Measurements from ENCODE around the gene PRSS27. TPM values are rescaled to one million over a fixed set of nuclear protein-coding genes. Genes with fewer than 3 reads are reported as not detected.

The PRSS27 gene
- total RNA-seq, 4 donors from 2014 or later: 1.3 to 5.0 (median 2.0) TPM

DNA sequence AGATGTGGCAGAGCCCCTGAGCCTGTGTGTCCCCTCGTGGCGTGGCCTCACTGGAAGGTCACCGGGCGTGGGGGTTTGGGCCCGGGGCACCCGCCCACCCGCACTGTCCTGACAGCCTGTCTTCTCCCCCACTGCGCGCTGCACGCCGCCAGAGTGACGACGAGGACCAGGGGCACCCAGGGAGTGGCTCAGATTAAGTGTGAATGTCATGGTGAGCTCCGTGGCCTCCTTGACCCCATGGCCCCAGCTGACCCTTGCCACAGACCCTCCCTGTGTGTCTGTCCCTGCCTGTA, 15.1 kb downstream of the PRSS27 start:
- WGBS, 2 donors: 86 to 96% methylated on average over 9 to 13 of the region's 14 CpGs
- TF ChIP-seq, protein P1, sequence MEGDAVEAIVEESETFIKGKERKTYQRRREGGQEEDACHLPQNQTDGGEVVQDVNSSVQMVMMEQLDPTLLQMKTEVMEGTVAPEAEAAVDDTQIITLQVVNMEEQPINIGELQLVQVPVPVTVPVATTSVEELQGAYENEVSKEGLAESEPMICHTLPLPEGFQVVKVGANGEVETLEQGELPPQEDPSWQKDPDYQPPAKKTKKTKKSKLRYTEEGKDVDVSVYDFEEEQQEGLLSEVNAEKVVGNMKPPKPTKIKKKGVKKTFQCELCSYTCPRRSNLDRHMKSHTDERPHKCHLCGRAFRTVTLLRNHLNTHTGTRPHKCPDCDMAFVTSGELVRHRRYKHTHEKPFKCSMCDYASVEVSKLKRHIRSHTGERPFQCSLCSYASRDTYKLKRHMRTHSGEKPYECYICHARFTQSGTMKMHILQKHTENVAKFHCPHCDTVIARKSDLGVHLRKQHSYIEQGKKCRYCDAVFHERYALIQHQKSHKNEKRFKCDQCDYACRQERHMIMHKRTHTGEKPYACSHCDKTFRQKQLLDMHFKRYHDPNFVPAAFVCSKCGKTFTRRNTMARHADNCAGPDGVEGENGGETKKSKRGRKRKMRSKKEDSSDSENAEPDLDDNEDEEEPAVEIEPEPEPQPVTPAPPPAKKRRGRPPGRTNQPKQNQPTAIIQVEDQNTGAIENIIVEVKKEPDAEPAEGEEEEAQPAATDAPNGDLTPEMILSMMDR (IDR thresholded peaks at IDR 0.05): no peak
- TF ChIP-seq POLR2A (IDR thresholded peaks at IDR 0.05): no peak
- DNase-seq (ENCODE audit: low spot score in 2 of 2): no peak
- H3K4me3 ChIP-seq (ENCODE audit: low read depth, poor library complexity, severe bottlenecking): no peak overlapping the region
- intact Hi-C loops (cut with DNase I; ENCODE audit: low total_unique reads): no loop called here

DNA sequence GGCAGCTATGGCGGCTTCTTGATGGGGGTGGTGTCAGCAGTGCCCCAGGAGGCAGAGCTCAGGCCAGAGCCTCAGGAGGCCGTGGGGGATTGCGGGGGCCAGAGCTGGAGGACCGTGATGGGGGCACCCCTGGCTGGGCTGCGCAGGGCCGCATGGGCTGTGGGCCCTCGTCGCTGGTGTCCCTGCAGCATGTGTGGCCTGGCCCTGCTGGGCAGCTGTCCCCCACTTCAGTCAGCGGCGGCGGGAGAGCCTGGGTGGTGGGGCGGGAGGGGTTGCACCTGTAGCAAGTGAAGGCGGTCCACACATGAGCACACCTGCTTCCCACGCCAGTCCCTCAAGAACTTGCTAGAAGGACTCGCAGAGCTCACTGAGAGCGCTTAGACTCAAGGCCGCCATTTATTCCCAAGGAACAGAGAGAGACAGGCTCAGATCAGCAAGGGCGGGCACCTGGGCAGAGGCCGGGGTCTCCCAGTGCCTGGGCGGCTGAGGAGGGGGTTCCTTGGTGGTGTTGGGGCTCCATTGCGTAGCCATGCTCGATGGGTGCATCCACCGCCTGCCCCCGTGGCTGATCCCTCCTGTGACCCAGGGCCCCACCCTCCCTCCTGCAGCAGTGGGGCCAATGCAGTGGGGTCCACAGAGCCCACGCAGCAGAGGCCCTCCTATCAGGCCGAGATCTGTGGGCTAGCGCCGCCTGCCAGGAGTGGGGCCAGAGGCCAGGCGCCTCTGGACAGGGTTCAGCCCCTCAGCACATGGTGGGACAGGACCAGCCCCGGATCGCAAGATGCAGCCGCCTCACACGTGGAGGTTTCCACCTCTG, 15.7 kb downstream of the PRSS27 start:
- DNase-seq (ENCODE audit: low spot score in 2 of 2): no peak
- no peak overlapping the region for H3K4me3 ChIP-seq (ENCODE audit: low read depth, poor library complexity, severe bottlenecking)
- TF ChIP-seq, protein P1 (IDR thresholded peaks at IDR 0.05): no peak
- no peak for TF ChIP-seq POLR2A (IDR thresholded peaks at IDR 0.05)
- intact Hi-C loops (cut with DNase I; ENCODE audit: low total_unique reads): no loop called here
- WGBS, 2 donors: 94 to 96% methylated on average over 18 to 32 of the region's 33 CpGs

- no peak overlapping the region for H3K4me3 ChIP-seq (ENCODE audit: low read depth, poor library complexity, severe bottlenecking)
- intact Hi-C loops (cut with DNase I; ENCODE audit: low total_unique reads): no loop called here
- TF ChIP-seq, protein P1 (IDR thresholded peaks at IDR 0.05): no peak
- TF ChIP-seq POLR2A (IDR thresholded peaks at IDR 0.05): no peak
- no peak for DNase-seq (ENCODE audit: low spot score in 2 of 2)
- 90% methylated on average over 24 to 28 of the region's 28 CpGs for WGBS, 2 donors
Observed at GRCh38 chr16:2702871-2703745, 16.9 kb downstream of the PRSS27 start.

DNA sequence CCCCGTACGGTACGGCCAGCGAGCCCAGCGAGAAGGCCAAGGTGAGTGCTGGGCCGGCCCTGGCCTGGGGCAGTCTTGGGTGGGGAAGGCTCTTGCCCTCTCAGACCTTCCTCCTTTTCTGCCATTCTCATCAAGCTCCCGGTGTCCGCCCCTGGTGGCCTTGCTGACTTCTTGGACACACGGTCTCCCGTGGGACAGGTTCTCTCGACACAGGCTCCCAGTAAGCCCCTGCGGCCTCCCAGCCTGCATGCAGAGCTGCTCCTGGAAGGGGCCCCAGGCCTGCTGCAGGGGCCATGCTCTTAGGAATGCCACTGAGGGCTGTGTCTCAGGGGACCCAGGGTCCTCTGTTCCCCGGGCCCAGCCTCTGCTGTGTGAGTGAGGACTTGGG, 17.6 kb downstream of the PRSS27 start:
- 94% methylated on average over 12 of the region's 13 CpGs for WGBS, 2 donors
- H3K4me3 ChIP-seq (ENCODE audit: low read depth, poor library complexity, severe bottlenecking): no peak overlapping the region
- TF ChIP-seq POLR2A (IDR thresholded peaks at IDR 0.05): no peak
- intact Hi-C loops (cut with DNase I; ENCODE audit: low total_unique reads): no loop called here
- no peak for DNase-seq (ENCODE audit: low spot score in 2 of 2)

DNA sequence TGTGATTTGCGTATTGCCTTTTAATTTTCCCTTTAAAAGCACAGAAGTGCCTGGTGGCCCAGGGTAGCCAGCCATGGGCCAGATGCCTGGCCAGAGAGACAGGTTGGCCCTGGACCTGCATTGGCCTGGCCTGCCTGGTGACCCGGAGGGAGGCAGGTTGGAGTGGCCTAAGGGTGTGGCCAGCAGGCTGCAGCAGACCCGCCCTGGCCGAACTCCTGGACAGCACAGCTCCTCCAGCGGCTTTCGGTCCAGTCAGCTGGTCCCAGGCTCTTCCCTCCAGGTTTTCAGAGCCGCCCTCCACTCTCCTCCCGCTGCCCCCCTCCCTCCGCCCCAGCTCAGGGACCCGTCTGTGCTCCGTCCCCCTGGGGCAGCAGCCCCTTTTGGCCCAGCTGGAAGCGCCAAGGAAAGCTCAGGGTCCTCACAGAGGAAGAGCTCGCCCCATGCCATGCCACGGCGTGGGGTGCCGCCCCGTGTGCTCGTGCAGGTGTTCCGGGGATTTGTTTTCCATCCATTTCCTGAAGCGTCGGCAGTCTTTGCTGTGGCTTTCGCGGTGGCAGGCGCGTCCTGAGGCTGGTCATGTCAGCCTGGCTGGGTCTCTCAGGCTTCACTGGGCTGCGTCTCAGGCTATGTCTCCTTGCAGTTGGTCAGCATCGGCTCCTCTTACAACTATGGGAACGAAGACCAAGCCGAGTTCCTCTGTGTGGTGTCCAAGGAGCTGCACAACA, 18.1 kb downstream of the PRSS27 start:
- intact Hi-C loops (cut with DNase I; ENCODE audit: low total_unique reads): no loop called here
- DNase-seq (ENCODE audit: low spot score in 2 of 2): no peak
- no peak for TF ChIP-seq POLR2A (IDR thresholded peaks at IDR 0.05)
- TF ChIP-seq, protein P1 (IDR thresholded peaks at IDR 0.05): no peak
- 92 to 94% methylated on average over 25 to 29 of the region's 29 CpGs for WGBS, 2 donors
- H3K4me3 ChIP-seq (ENCODE audit: low read depth, poor library complexity, severe bottlenecking): no peak overlapping the region

- TF ChIP-seq POLR2A (IDR thresholded peaks at IDR 0.05): no peak
- TF ChIP-seq, protein P1 (IDR thresholded peaks at IDR 0.05): no peak
- 98 to 100% methylated on average over 6 to 12 of the region's 15 CpGs for WGBS, 2 donors
- intact Hi-C loops (cut with DNase I; ENCODE audit: low total_unique reads): no loop called here
- no peak overlapping the region for H3K4me3 ChIP-seq (ENCODE audit: low read depth, poor library complexity, severe bottlenecking)
- DNase-seq (ENCODE audit: low spot score in 2 of 2): no peak
Observed at GRCh38 chr16:2701272-2701671, 18.8 kb downstream of the PRSS27 start.

All from lower leg skin (tissue), 4 donors.